K562 treated with DMSO at 1 percent for 48 hours (cell line): ENCODE measurements around the gene TRMT5. TPM values are rescaled to one million over a fixed set of nuclear protein-coding genes. Genes with fewer than 3 reads are reported as not detected.

Experiments
- total RNA-seq: library from RNA; unstranded; fragments of 300-600 nt; gene quantifications from 2 replicates; pipeline ENCODE4 v1.2.3, GENCODE V29; 2022; ENCODE audit warnings: low replicate concordance; ENCODE audit errors: extremely low read depth

Gene TRMT5, protein sequence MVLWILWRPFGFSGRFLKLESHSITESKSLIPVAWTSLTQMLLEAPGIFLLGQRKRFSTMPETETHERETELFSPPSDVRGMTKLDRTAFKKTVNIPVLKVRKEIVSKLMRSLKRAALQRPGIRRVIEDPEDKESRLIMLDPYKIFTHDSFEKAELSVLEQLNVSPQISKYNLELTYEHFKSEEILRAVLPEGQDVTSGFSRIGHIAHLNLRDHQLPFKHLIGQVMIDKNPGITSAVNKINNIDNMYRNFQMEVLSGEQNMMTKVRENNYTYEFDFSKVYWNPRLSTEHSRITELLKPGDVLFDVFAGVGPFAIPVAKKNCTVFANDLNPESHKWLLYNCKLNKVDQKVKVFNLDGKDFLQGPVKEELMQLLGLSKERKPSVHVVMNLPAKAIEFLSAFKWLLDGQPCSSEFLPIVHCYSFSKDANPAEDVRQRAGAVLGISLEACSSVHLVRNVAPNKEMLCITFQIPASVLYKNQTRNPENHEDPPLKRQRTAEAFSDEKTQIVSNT
- total RNA-seq: not detected in 2 replicates

DNA sequence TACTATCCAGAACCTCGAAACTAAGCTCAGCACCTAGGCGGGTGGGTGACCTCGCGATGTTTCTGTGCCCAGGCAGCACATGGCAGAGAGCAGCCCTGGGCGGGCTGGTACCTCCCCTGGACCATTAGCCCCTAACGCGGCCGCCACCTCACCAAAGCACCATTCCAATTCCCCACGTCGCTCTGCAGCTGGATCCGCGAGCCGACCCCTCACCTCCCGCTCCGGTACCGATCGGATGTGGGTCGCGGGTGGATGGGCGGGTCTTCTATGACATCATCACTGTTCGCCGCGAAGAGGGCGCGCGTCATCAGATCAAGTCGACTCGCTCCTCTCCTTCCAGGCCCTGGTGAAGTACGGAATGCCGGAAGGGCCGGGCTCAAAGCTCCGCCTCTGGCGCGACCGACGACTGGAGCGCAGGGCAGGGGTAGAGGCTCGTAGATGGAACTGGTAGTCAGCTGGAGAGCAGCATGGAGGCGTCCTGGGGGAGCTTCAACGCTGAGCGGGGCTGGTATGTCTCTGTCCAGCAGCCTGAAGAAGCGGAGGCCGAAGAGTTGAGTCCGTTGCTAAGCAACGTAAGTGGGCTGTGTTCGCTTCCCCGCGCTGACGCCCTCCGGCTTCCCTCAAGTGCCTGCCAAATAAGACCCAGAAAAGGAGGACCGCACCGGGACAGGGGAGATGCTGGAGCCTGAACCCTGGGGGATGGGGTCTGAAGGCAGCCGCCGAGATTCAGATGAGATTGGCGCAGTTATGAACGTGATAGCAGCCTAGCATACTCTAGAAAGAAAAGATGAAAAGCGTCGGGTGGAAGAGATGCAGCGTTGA, at the start of gene TRMT5, which contains the start of gene SLC38A6:
TRMT5 (minus strand) TSS at position 269 of the 822 bp plus-strand sequence; CDS start at position 163, 106 bp downstream.
SLC38A6 (plus strand) TSS at position 435 of the 822 bp plus-strand sequence; CDS start at position 468, 33 bp downstream.

Other genes starting within 250 kb of the TRMT5 start
- not detected in 2 replicates for gene MNAT1, start 246.3 kb downstream of the TRMT5 start, total RNA-seq
- not detected in 2 replicates for gene SLC38A6, start 166 bp upstream of the TRMT5 start, total RNA-seq